ENCODE data around the gene ADAMTS18.

The ADAMTS18 gene

DNA sequence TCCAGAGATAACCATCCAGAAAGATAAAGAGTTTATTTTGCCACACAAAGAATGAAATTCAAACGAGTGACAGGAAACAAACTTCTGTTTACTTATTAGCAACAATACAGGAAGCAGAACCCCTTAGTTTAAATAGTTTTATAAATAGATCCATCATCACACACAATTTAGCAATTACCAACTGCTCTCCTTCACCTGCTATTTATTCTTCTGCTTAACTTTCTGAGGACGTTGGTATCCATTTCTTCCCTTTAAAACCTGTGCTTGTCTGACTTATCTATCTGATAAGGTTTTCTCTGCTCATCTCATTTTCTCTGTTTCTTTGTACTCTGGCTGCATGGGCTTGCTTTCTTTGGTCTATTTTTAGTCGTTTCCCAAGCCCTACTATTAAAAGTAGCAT is 4.3 kb upstream of the ADAMTS18 start:
- no peak for FAIRE-seq
- no peak for DNase-seq (ENCODE audit: low spot score)

GRCh38 chr16:77437859-77438258 is 3.0 kb upstream of the ADAMTS18 start:
- FAIRE-seq (no peak), DNase-seq (ENCODE audit: low spot score) (peak; percentile 14)

- no peak for DNase-seq (ENCODE audit: low spot score)
- no peak for FAIRE-seq
Observed at GRCh38 chr16:77435272-77435820, 512 bp upstream of the ADAMTS18 start.

DNA sequence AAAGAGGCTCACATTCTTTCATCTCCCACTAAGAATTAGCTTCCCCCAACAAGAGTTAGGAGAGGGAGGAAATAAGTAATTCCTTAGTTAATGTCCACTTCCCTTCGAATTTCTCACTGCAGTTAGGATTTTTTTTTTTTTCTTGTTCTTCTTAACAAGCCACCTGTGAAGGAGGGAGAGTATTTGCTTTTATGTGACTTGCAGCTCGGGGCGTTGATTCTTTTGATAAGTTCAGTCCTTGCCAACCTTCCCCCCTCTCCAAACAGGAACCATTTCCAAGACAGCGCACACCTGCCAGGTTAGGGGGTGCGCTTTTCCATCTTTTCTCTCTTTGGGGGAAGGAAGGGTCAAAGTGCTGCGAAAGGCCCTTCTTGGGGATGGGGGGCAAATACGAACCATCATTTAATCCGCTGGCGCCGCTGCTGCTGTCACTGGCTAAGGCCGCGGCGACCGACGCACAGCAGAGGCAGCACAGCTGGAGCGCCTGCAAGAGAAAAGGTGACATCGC is 758 bp downstream of the ADAMTS18 start:
- FAIRE-seq: no peak
- DNase-seq (ENCODE audit: low spot score): no peak

GRCh38 chr16:77433146-77433545 is 1.7 kb downstream of the ADAMTS18 start:
- FAIRE-seq: no peak

DNA sequence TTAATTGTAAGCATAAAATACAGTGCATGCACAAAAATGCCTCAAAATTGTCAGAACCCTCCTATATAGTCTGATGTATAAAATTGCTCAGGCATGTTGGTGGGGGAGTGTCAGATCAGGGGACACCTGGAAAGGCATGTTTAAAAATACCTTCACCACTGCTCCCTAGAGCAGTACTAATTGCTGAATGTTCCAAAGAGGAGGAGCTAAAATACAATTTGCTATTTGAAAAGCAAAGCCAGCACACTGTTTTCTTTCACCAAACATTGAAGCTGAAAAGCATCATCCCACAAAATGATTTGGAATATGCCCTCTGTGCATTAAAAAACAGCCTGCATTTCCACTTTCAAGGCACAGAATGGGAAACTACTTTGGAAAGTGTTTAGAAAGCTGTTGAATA is 2.6 kb downstream of the ADAMTS18 start:
- DNase-seq (ENCODE audit: low spot score): no peak
- FAIRE-seq: no peak

More at GRCh38 chr16:77433146-77433545, 1.7 kb downstream of the ADAMTS18 start:
- DNase-seq (ENCODE audit: low spot score): no peak

GRCh38 chr16:77430787-77431585 is 3.8 kb downstream of the ADAMTS18 start:
- FAIRE-seq (no peak), DNase-seq (ENCODE audit: low spot score) (no peak)

DNA sequence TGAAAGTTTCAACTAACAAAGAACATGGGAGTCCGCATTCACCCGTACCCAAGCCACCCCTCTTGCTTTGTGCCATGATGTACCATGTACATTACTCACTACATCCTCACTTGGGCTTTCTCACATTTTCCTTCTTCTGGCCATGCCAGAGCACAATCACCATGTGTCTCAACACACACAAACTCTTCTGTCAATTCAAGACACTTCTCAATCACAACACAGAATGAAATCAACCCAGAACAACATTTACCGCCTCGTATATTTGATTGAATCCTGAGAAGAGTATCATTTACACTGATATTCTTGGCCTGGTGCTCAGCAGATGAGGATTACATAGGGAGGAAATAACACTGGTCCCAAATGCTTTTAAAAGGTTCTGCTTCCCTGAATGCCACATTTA is 4.5 kb downstream of the ADAMTS18 start:
- FAIRE-seq (no peak), DNase-seq (ENCODE audit: low spot score) (no peak)

GRCh38 chr16:77424871-77425604 is 9.8 kb downstream of the ADAMTS18 start:
- FAIRE-seq: no peak
- DNase-seq (ENCODE audit: low spot score): no peak

DNA sequence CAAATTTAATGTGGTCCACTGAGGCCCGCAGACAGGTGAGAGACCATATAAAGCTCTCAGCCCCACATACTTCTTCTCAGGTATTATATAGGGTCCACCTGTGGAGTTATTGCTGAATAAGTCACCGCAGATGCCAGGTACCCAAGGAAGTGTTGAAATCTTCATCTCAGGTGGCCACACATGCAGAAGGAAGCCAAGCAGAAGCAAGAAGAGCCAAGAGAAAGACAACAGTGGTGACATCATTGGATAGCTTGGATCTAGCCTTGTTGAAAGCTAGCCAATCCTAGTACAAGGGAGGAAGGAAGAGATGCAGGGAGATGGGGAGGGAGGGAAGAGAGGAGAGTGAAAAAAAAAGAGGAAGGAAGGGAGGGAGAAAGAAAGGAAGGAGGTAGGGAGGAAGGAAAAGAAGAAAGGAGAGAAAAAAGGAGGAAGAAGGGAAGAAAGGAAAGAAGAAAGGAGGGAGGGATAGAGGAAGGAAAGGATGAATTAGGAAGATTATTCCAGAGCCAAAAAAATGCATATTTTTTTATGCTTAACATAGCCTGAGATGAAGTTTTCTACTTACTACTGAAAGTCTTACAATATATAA is 12.5 kb downstream of the ADAMTS18 start:
- FAIRE-seq (no peak), DNase-seq (ENCODE audit: low spot score) (no peak)

- DNase-seq (ENCODE audit: low spot score) (no peak), FAIRE-seq (no peak)
Observed at GRCh38 chr16:77416939-77417480, 17.8 kb downstream of the ADAMTS18 start.

- FAIRE-seq (no peak), DNase-seq (ENCODE audit: low spot score) (no peak)
Observed at GRCh38 chr16:77414752-77415231, 20.0 kb downstream of the ADAMTS18 start.

GRCh38 chr16:77410449-77410848 is 24.4 kb downstream of the ADAMTS18 start:
- FAIRE-seq: no peak
- DNase-seq (ENCODE audit: low spot score): no peak

DNA sequence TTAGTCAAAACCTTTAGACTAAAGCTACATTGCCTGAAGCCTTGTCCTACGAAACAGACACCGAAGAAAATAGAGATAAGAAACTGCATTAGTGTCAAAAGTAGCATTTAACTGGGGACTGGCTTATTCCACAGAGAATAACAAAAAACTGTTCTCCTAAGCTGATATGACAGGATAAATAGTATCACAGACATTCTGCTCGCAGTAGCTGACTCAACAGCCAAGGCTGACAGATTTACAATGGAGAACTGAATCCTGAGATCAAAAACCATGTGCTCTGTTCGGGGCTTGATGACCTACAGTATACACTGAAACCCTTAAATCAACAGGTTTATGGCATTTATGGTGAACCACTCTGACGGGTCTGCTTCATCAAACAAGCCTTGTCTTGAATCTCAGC is 25.5 kb downstream of the ADAMTS18 start:
- DNase-seq (ENCODE audit: low spot score) (no peak), FAIRE-seq (no peak)

GRCh38 chr16:77408607-77409006 is 26.2 kb downstream of the ADAMTS18 start:
- DNase-seq (ENCODE audit: low spot score): no peak
- FAIRE-seq: no peak

DNA sequence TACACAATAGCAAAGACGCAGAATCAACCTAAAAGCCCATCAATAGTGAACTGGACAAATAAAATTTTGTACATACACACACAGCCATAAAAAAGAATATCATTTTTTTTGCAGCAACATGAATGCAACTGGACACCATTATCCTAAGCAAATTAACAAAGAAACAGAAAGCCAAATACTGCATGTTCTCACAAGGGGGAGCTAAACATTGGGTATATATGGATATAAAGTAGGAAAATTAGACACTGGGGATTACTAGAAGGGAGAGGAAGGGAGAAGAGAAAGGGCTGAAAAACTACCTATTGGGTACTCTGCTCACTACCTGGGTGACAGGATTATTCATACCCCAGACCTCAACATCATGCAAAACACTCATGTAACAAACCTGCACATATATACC is 28.2 kb downstream of the ADAMTS18 start:
- FAIRE-seq (no peak), DNase-seq (ENCODE audit: low spot score) (no peak)

- FAIRE-seq: no peak
Observed at GRCh38 chr16:77404775-77405174, 30.1 kb downstream of the ADAMTS18 start.

DNA sequence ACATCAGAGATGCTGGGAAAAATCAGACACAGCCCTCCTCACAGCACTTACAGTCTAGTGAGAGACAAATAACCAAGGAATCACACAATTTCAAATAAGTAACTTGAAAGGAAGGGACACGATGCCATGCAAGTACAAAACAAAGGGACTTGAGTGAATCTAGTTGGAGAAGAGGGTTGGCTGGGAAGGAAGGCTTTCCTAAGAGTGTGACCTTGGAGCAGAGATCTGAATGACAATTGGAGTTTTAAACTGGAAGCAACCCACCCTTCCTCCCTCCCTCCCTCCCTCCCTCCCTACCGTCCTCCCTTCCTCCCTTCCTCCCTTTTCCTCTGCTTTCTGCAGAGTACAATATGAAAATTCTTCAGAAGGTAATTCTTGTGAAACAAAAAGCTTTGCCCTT is 31.1 kb downstream of the ADAMTS18 start:
- no peak for DNase-seq (ENCODE audit: low spot score)
- FAIRE-seq: no peak

More at GRCh38 chr16:77404775-77405174, 30.1 kb downstream of the ADAMTS18 start:
- DNase-seq (ENCODE audit: low spot score): no peak

GRCh38 chr16:77402672-77403071 is 32.2 kb downstream of the ADAMTS18 start:
- no peak for DNase-seq (ENCODE audit: low spot score)
- no peak for FAIRE-seq

- no peak for DNase-seq (ENCODE audit: low spot score)
- FAIRE-seq: no peak
Observed at GRCh38 chr16:77402118-77402517, 32.7 kb downstream of the ADAMTS18 start.

GRCh38 chr16:77399546-77399945 is 35.3 kb downstream of the ADAMTS18 start:
- DNase-seq (ENCODE audit: low spot score): no peak
- FAIRE-seq: no peak

Measured in RCC 7860 (cell line).